ENCODE results near the gene NEMP1. TPM values are rescaled to one million over a fixed set of nuclear protein-coding genes. Genes with fewer than 3 reads are reported as not detected.

NEMP1 gene, protein sequence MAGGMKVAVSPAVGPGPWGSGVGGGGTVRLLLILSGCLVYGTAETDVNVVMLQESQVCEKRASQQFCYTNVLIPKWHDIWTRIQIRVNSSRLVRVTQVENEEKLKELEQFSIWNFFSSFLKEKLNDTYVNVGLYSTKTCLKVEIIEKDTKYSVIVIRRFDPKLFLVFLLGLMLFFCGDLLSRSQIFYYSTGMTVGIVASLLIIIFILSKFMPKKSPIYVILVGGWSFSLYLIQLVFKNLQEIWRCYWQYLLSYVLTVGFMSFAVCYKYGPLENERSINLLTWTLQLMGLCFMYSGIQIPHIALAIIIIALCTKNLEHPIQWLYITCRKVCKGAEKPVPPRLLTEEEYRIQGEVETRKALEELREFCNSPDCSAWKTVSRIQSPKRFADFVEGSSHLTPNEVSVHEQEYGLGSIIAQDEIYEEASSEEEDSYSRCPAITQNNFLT
- 2.4 and 10.9 TPM in 2 replicates for total RNA-seq

DNA sequence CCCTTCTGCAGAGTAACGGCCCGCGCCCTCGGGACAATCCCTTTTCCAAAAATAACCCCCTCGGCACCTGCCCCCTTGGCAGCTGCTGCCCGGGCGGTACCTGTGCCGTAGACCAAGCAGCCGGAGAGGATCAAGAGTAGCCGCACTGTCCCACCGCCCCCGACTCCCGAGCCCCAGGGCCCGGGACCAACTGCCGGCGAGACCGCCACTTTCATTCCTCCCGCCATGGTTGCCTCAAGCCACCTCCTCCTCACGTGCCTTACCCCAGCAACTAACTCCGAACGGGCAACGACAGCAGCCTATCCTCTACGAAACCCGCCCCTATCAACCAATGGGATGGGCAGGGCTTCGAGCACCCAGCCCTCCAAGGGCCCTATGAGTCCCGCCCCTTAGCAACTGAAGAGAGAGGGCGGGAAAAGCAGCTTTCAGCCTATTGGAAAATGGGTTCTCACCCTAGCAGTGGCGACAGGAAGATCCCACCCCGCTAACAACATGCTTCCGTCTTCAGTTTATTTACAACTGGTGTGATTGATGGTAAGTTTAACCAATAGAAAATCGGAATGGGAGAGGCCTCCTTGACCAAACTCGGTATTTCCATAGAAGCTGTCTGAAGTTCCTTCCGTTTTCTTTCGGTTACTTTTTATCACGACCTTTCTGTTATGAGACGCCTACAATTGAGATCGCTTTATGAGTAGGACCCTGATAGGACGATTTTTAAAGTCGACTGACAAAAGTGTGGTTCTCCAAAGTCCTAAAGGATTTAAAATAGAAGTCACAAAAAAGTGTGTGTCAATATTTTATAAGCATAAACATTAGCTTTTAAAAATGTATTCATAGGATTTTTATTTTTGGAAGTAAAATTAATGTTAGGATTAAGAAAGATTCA is at the start of gene NEMP1:
TSS of gene NEMP1 (minus strand) at position 273 of the 886 bp plus-strand sequence. CDS start at position 227, 46 bp downstream.

GRCh38 chr12:57127726-57128518 is 49.3 kb upstream of the NEMP1 start, which contains the start of gene LRP1:
Gene LRP1 (plus strand): TSS chr12:57128483. CDS start chr12:57128965, 482 bp downstream.

DNA sequence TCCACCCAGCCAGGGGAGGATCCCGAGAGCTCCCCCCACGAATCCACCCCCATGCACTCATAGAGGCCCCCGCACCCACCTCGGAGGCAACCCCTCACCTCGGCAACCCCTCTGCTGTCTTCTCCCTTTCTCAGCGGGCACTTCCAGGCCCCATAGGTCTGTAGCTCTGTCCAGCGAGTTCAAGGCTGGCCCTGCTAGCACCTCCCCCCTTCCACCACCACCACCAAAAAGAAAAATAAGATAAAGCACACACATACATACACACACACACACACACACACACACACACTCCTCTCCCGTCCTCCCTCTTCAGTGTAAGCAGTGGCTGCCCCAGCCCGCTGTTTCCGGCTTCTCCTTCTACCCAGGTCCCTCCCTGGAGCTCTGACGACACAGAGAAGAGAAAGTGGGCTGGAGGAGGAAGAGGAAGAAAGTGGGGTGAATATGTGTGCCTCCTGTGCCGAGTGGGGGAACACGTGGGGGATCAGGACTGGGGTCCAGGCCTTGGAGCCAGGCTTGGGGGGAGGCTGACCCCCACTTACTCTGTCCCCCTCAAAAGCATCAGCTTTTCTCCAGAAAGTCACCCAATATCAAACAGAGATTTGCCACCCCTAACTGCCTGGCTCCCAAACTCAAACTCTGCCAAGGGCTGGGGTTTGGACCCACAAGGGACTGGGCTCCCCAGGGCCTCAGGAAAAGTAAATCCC is 32.6 kb upstream of the NEMP1 start, which contains the start of gene STAT6:
TSS of gene STAT6 (minus strand) at position 332 of the 704 bp plus-strand sequence. CDS start 3,084 bp downstream, outside the sequence.

GRCh38 chr12:57088354-57089270 is 10.0 kb upstream of the NEMP1 start, which contains the start of gene NAB2:
Gene NAB2 (plus strand): TSS chr12:57089114. CDS start chr12:57089272, 158 bp downstream.

DNA sequence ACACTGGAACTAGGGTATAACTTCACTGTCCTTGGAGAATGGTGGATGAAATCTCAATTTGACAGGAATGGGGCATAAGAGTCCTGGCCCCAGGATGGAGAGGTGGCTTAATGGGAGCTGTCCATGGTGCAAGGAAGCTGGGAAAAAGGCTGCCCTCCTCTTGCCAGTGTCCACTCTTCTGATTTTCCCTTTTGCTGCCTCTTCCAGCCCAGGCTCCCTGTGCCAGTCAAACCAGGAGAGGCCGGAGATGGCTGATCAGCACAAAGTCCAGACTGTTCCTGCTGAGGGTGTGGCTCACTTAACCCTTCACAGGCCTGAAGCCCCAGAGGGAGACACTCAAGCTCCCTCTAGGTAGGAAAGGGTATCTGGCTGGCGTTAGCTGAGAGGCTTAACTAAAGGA is 28.7 kb downstream of the NEMP1 start, which contains the start of gene MYO1A:
TSS of gene MYO1A (minus strand) at position 240 of the 400 bp plus-strand sequence. CDS start 1,806 bp downstream, outside the sequence.

DNA sequence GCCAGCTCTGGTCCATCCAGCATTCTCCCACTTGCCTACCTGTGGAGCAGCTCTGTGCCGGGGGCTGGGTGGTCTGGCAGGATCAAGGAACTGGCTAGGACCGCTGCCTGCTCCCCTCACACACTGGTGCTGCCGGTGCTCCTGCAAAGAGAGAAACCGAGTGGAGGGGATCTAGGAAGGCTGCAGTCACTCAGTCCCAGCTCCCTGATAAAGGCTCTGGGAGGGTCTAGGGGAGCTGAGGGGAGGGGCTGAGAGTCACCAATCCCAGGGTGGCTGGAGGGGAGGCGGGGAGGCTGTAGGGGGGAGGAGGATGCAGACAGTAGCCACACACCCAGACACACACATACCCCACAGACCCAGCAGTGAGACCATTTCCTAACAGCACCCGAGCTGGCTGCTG is 62.2 kb downstream of the NEMP1 start, which contains the start of gene TAC3:
TSS of gene TAC3 (minus strand) at position 182 of the 400 bp plus-strand sequence. CDS start 732 bp downstream, outside the sequence.

DNA sequence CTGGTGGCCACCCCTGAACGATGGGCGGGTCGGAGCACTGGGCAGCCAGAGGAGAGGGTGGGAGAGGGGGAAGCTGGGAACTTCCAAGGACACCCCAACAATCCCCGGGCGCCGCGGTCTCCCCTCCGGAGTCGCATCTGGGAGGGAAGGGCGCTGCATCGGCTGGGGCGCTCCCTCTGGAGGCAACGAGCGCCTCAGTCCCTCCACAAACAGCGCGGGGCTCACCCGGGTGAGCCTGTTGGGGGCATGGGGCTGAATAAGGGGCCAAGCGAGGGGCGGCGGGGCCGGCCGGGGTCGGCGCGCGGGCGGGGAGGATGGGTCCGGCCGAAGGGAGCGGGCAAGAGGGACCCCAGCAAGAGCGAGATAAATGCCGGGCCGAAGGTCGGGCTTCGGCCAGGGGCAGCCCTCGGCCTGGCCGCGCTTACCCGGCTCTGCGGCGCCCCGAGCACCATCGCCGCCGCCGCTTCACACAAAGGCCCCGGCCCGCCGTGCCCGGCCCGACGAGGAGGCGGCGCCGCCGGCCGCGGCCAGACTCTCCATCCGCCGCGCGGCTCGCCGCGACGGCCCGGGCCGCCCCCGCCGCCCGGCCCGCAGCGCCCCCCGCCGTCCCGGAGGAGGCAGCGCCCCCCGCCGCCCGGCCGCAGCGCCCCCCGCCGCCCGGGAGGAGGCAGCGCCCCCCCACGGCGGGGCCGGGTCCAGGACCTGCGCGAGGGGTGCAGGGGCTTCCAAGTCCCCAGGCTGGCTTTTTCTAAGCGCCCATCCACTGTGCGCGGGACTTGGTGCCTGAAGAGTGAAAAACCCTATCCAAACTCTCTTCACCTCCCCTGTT is 72.4 kb downstream of the NEMP1 start, which contains the start of gene ZBTB39:
TSS of gene ZBTB39 (minus strand) at position 567 of the 829 bp plus-strand sequence. CDS start 1,629 bp downstream, outside the sequence.

Other genes with a start within 250 kb of the NEMP1 start
- gene SDR9C7, start 144.4 kb downstream of the NEMP1 start, total RNA-seq = not detected in 2 replicates
- under 0.01 TPM in 1 of 2 replicates, not detected in the other for gene RDH16, start 121.2 kb downstream of the NEMP1 start, total RNA-seq
- 4.1 and 4.9 TPM in 2 replicates for gene ZBTB39, start 72.2 kb downstream of the NEMP1 start, total RNA-seq
- gene TAC3, start 62.3 kb downstream of the NEMP1 start, total RNA-seq = not detected in 2 replicates
- not detected in 2 replicates for gene MYO1A, start 28.7 kb downstream of the NEMP1 start, total RNA-seq
- gene NAB2, start 10.3 kb upstream of the NEMP1 start, total RNA-seq = 16.0 and 36.5 TPM in 2 replicates
- 55.9 and 91.5 TPM in 2 replicates for gene STAT6, start 32.6 kb upstream of the NEMP1 start, total RNA-seq
- 24.0 and 100 TPM in 2 replicates for gene LRP1, start 49.7 kb upstream of the NEMP1 start, total RNA-seq
- gene LRP1-AS, start 68.8 kb upstream of the NEMP1 start, total RNA-seq = not detected in 2 replicates
- 1.0 TPM in 1 of 2 replicates, not detected in the other for gene NXPH4, start 138.0 kb upstream of the NEMP1 start, total RNA-seq
- gene SHMT2, start 150.9 kb upstream of the NEMP1 start, total RNA-seq = 161 and 237 TPM in 2 replicates
- gene STAC3, start 172.4 kb upstream of the NEMP1 start, total RNA-seq = 0.63 TPM in 1 of 2 replicates, not detected in the other